Endometrial microvascular endothelial cells (primary cell): ENCODE results near the gene PAPPA2. TPM values are rescaled to one million over a fixed set of nuclear protein-coding genes. Genes with fewer than 3 reads are reported as not detected.
"Not testable (repeated sequence)": the region's sequence is repeated elsewhere in the genome, so short reads cannot be mapped to it uniquely, and the experiment has no call there.

ENCODE experiments used
- in situ Hi-C: cut with HindIII; loops from 2 replicates; pipeline ENCODE4 v1.10.0; 2017; ENCODE audit warnings: low sequenced_read_pairs, low pct_unique_long_range_greater_than_20kb; ENCODE audit errors: inconsistent ontology term
- total RNA-seq: library from RNA; depleted of rRNA; stranded (reverse); fragments of >200 nt; gene quantifications from one replicate; pipeline ENCODE4 v1.2.3, GENCODE V29; 2015; ENCODE audit errors: inconsistent ontology term

The PAPPA2 gene
- total RNA-seq, 1 donor from 2014 or later, result not detected

DNA sequence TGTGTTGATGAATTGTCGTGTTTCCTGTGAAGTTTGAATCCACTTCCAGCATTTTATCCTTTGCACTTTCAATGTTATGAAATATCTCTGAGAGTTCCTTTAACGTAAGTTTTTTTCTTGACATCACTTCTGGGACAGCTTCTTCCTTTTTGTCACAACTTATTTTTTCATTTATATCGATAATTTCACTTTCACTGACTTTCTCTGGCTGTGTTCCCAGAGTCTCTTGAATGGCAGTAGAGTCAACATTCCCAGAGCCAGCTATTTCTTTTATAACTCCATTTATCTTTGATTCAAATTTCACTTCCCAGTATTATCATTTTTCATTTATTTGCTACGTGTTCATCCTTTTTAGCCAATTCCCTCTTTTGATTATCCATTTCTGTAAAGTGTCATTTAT is 256.5 kb downstream of the PAPPA2 start:
- in situ Hi-C loops, result no loop called here

DNA sequence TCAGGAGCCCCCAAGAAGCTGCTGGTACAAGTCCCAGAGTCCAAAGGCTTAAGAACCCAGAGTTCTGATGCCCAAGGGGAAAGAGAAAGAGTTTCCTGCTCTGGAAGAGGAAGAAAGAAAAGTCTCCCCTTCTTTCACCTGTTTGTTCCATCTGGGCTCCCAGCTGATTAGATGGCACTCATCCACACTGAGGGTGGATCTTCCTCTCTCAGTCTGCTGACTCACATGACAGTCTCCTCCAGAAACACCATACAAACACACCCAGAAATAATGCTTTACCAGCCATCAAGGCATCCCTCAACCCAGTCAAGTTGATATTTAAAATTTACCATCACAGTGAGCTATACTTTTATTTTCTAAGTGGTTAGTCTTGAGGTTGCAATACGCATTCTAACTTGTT is 257.9 kb downstream of the PAPPA2 start:
- in situ Hi-C loops, result no loop called here

DNA sequence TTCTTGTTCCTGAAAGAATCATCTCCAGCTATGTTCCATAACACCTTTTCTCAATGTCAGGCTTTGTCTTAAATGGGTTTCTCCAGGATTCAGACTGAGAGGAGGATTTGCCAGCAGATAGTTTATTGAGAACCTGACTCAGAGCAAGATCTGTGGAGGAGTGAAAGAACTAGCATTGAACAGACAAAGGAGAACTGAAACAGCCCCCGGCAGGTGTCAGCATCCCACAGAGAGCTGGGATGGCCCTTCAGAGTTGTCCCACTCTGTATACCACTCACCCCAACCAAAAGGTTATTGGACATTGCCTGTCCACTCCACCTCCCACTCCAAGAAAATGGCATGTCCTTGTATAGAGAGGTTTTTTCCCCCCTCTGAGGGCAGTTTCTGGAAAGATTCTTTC is 270.7 kb downstream of the PAPPA2 start:
- in situ Hi-C loops, result no loop called here

DNA sequence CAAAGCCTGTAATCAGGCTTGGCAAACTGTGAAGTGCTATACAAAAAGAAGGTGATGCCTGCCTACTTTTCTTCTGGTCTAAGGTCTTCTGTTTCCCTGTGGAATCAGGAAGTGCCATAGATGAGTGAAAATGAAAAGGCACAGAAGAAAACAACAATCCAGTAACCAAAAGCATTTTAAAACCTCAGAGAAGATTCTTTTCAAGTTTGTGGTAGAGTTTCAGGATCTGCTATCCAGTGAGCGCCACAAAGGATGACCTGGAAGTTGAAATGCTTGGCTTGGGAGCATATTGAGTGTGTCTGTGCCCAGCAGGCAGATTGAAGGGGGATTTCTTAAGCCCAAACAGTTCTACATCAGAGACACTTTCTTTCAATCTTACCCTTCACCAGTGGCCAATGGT is 272.2 kb downstream of the PAPPA2 start:
- in situ Hi-C loops, result no loop called here

DNA sequence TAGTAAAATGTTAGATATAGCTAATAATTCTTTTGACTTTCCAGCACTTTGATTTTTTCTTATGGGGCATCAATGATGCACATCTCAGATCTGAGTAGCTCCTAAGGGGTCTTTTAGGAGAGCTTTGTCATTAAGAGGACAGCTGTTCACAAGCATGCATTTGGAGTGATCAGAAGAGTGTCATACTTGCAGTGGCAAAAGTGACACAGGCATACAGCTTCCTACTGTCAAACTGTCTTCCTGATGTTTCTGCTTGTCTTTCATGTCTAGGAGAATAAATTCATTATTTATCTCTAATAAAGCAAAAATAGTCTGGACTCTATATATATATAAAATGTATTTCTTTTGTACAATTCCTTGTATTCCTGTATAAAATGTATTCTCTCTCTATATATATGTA is 273.0 kb downstream of the PAPPA2 start:
- in situ Hi-C loops, result no loop called here

DNA sequence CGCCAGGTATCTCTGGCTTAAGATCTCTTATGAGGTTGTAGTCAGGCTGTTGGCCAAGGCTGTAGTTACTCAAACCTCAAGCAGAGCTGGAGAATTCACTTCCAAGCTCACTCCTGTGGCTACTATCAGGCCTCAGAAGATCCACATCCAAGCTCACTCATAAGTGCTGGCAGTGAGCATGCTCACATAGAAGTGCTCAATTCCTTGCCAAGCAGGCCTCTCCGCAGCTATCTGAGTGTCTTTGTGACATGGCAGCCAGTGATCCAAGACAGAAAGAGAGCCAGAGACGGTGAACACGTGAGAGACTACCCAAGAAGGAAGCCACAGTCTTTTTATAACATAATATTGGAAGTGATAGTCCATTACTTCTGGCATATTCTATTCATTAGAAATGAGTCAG is 278.2 kb downstream of the PAPPA2 start:
- in situ Hi-C loops, result no loop called here

DNA sequence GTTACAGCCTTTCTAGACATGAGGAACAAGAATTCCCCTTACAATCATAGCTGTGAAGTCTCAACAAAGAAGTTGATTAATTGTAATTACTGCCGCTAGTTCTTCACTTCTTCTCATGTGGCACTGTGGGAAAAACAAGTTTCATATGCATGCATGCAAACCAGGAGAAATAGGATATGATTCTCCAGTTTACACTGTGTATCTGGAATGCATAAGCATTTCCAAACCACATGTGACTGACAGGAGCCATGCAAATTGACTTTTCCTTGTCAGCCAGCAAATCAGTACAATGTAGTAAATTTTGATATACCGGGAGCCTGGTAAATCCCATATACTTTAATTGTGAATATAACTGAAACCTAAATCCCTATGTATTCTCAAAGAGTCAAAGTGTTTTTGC is 279.3 kb downstream of the PAPPA2 start:
- in situ Hi-C loops, result no loop called here

DNA sequence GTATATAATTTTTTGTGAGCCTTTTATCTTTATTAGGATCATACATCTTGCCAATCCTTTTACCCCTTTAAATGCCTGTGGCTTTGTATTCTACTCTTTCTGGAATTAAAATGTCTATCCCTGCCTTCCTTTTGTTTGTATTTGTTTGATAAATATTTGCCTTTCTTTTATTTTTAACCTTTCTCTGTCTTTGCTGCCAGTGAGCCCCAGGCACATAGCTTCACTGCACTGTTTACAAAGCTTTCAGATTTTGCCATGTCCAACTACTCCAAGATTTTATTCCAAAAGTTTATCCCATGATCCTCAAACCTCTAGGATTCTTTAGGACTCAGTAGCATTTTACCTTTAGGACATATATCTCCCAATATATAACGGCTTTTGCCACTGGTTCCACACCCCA is 281.2 kb downstream of the PAPPA2 start:
- in situ Hi-C loops, result no loop called here

DNA sequence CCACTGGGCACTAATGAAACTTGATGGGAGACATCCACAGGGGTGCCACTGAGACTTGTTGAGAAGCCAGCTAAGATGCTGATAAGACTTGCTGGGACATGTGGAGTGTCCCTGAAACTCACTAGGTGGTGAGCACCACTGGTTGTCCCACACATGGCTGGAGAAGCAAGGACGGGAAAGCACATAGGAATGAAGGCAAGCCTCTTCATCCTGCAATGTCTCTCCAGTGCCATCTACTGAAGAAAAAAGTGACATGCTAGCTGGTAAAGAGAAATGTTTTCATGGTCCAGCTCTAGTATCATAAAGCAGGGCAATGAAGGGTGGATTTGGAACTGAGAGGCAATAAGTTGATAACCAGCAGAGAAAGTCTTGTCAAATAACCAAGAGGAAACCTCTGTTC is 283.0 kb downstream of the PAPPA2 start:
- in situ Hi-C loops, result no loop called here

DNA sequence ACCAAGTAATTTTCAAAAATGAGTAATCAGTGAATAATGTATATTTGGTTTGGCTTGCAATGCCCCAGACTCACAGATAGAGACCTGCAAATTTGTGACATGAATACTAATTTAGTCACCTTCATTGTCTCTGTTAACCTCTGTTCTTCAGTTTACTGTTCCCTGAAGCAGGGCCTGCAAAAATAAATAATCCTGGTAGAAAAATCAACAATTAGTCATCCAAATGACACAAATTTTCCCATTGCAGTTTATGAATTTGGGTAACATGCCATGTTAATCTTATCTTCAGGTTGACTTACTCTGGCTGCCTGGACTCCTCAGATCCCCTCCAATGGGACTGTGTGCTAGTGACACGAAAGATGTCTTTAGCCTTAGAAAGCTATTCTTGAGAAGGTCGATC is 289.5 kb downstream of the PAPPA2 start:
- in situ Hi-C loops, result no loop called here

DNA sequence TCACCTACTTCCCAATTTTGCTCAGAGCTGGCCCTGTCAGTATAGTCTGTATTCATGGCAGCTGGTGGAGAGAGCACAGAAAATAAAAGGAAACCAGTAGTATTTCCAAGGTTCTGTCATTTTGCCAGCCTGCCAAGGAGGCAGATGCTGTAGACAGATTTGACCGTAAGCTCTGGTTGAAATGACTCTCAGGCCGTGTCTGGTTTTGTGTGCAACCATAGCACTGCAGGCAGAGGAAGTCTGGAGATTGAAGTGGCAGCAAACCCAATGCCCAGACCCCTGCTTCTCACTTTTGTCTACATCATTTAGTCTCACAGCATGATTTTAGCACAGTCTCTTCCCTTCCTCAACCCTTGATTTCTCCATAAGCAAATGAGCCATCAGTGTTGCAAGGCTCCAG is 291.7 kb downstream of the PAPPA2 start:
- in situ Hi-C loops, result no loop called here

DNA sequence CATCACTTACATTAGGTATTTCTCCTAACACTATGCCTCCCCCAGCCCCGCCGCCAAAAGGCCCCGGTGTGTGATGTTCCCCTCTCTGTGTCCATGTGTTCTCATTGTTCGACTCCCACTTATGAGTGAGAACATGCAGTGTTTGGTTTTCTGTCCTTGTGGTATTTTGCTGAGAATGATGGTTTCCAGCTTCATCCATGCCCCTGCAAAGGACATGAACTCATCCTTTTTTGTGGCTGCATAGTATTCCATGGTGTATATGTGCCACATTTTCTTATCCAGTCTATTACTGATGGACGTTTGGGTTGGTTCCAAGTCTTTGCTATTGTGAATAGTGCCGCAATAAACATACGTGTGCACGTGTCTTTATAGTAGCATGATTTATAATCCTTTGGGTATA is 293.8 kb downstream of the PAPPA2 start:
- in situ Hi-C loops, result not testable (repeated sequence)

DNA sequence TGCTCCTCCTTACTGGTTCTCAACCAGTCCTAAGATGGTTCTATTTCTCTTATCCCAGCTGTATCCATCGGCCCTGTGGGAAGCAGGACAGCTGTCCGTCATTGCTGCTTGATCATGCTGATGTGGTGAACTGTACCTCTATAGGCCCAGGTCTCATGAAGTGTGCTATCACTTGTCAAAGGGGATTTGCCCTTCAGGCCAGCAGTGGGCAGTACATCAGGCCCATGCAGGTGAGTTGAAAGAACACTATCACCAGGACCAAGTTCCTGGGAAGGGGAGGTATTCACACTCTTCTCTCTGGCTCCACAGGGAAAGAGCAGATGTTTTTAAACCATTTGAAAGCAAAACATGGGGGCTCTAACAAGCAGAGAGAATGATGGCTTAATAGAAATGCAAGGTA is 302.6 kb downstream of the PAPPA2 start:
- in situ Hi-C loops, result no loop called here

DNA sequence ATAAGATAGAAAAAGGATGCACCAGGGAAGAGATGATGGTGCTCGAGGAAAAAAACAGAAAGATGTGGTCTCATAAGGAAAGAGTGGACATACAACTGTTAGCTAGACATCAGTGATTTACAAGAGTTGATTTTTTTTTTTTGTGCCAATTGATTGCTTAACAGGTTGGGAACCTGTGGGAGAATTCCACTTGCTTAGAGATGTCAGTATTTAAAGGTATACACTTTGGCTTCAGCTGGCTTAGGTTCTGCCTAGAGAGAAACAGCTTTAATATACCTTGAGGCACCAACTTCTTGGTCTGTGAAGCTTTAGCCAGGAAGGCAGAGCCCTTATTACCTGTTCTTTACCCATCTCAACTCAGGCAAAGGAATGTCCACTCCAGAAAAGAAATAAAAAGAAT is 303.8 kb downstream of the PAPPA2 start:
- in situ Hi-C loops, result no loop called here

DNA sequence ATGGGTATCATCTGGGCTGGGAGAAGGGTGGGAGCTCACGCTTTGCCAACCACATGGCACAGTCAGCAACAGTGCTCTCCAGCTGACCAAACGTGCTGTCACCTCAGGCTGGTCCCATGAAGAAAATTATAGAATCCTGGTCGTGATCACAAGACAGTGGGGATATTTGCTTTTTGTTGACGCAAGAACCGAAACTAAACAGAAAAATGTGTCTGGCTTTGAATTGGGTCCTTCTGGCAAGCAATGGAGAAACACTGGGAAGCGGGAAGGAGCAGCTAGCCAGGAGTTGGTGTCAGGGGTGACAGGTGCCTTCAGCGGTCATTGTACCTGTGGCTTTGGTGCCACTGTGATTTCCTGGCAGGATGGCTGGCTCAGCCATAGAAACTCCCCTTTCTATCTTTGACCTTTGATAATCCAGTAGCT is 304.8 kb downstream of the PAPPA2 start:
- in situ Hi-C loops, result no loop called here

DNA sequence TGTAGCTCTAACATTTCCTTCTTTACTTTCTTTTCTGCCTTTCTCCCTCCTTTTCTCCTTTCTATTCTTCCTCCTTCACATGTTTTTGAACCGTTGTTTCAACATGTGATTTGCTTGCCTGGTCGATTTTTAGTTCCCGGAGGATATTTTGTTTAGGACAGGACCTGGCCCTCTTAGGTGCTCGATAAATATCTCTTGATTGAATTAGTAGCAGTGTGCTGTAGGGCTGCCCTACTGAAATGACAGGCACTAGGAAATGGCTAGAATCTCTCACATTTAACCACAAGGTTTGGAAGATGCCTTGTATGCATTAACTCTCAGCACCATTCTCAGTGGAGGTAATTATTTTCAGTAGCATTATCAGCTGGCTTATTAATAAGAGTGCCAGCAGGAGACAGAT is 305.6 kb downstream of the PAPPA2 start:
- in situ Hi-C loops, result no loop called here

DNA sequence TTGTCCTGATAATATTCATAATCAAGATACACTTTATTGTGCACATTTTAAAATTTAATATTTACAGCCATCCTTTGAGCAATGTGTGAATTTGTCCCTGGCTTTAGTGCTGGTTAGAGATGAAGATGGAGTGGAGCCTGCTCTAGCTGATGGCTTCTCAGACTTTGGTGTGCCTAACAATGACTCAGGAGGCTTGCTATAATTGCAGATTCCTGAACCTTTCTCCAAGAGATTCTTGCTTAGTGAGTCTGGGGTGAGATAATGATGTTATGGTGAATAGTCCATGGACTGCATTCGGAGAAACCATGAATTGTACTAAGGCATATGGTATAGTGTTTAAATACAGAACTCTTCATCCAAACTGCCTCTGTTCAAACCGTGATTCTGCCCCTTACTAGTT is 307.1 kb downstream of the PAPPA2 start:
- in situ Hi-C loops, result no loop called here

DNA sequence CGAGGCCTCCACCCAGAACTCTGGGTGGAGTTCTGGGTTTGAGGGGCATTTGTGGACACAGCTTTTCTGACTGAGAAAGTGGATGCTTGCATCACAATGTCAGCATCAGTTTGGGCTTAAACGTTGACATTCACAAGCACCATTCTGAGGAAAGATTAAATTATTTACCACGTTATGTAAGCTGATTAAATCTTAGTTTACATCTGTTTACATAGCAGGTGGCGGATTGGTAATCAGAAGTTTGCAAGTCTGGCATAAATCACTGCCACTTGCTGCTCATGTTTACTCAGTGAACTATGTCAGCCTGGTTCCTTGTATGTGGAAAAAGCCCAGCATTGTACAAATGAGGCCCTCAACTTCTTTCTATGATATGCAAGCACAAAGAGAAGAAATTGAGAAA is 310.1 kb downstream of the PAPPA2 start:
- in situ Hi-C loops, result no loop called here

DNA sequence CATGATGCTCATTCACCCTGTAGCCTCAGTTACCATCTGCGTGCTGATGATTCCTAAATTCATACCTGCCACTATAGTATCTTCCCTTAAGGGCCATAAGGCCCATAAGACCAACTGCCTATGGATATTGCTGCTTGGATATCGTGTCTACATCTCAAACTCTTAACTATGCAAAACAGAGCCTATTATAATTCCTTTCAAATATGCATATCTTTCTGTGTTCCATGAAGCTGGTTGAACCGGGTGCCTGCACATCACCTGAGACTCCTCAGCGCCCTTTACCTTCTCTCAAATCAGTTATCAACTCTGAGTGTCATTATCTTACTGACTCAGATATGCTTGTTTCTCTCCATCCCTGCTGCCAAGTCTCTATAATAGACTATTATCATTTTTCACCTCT is 311.2 kb downstream of the PAPPA2 start:
- in situ Hi-C loops, result no loop called here

DNA sequence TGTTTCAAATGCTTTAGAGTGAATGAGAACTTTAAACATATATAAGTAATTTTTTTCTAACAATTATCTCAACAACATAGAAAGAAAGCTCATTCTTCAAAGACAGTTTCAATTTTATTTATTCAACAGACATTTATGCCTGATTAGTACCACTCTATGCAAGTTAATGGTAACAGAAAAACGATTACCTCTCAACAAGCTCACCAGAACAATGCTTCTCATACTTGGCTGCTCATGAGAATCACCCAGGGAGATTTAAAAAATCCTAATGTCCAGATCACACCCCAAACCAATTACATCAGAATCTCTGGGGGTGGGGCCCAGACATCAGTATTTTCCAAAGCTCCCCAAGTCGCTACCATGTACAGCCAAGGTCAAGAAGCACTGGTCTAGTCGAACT is 312.4 kb downstream of the PAPPA2 start:
- in situ Hi-C loops, result no loop called here

DNA sequence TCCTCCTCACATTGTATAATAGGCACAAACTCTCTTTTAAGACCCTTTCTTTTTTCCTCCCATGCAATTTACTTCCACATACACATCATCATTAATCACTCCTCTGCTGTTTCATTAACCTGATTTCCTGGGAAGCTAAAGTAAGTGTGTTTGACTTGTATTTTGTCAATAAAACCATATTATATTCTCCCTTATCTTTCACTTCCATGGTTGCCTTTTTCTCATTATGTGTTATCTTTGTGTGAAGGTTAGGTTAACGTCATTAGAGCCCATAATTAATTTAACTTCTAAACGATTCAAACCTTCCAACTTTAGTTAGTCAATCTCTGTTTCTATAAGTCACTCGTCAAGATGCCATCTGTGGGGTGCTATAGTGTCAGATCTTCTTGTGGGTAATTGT is 313.0 kb downstream of the PAPPA2 start:
- in situ Hi-C loops, result no loop called here

DNA sequence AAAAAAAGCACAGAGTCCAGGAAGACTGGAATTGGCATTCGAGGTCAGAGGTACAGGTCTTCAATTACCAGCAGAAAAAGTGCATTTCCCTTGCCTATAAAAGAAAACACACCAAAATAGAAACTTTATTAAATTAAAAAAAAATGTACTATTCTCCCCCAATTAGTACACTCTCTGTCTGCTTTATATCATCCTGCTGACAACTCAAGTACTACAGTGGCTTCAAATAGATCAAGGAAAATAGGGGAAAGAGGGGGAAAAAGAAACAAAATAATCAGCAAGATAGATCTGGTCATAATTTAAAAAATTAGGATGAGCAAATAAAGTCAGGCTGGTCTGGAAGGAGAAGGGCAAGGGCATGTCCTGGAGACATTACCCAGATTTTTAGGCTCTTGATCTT is 315.1 kb downstream of the PAPPA2 start:
- in situ Hi-C loops, result no loop called here
